ENCODE measurements around the gene DMAC2L. TPM values are rescaled to one million over a fixed set of nuclear protein-coding genes. Genes with fewer than 3 reads are reported as not detected.

Gene DMAC2L
- total RNA-seq, 3 donors from 2014 or later, result 10.8 to 20.0 (median 17.1) TPM

- no peak overlapping the region for H3K4me3 Mint-ChIP-seq
- H3K4me1 Mint-ChIP-seq (ENCODE audit: low read depth), result peaks cover 29% of the 10 kb centered on the region
- ATAC-seq (no peak), DNase-seq (no peak)
- H3K27me3 Mint-ChIP-seq (ENCODE audit: low read depth), result no peaks in the 10 kb centered on the region
- peaks cover 8% of the 10 kb centered on the region for H3K36me3 Mint-ChIP-seq (ENCODE audit: insufficient read depth)
- no peaks in the 10 kb centered on the region for H3K9me3 Mint-ChIP-seq
Observed at GRCh38 chr14:50339178-50339804, 27.2 kb downstream of the DMAC2L start.

GRCh38 chr14:50340045-50340444 lies 27.9 kb downstream of the DMAC2L start:
- H3K4me1 Mint-ChIP-seq (ENCODE audit: low read depth), result peaks cover 36% of the 10 kb centered on the region
- H3K4me3 Mint-ChIP-seq, result no peak overlapping the region
- no peaks in the 10 kb centered on the region for H3K9me3 Mint-ChIP-seq
- no peak for DNase-seq
- peaks cover 12% of the 10 kb centered on the region for H3K36me3 Mint-ChIP-seq (ENCODE audit: insufficient read depth)
- ATAC-seq, result no peak
- H3K27me3 Mint-ChIP-seq (ENCODE audit: low read depth), result no peaks in the 10 kb centered on the region

GRCh38 chr14:50340963-50341362 lies 28.8 kb downstream of the DMAC2L start:
- peaks cover 15% of the 10 kb centered on the region for H3K36me3 Mint-ChIP-seq (ENCODE audit: insufficient read depth)

GRCh38 chr14:50342221-50343078 lies 30.3 kb downstream of the DMAC2L start:
- Mint-ChIP-seq H3K9me3 (no peaks in the 10 kb centered on the region), H3K4me1 (ENCODE audit: low read depth) (peaks cover 24% of the 10 kb centered on the region), H3K27me3 (ENCODE audit: low read depth) (no peaks in the 10 kb centered on the region), H3K4me3 (no peak overlapping the region), H3K36me3 (ENCODE audit: insufficient read depth) (peaks cover 16% of the 10 kb centered on the region)
- DNase-seq (peak; percentile 26), ATAC-seq (no peak)

More at GRCh38 chr14:50340963-50341362, 28.8 kb downstream of the DMAC2L start:
- Mint-ChIP-seq H3K4me3 (no peak overlapping the region), H3K27me3 (ENCODE audit: low read depth) (no peaks in the 10 kb centered on the region), H3K4me1 (ENCODE audit: low read depth) (peaks cover 31% of the 10 kb centered on the region), H3K9me3 (no peaks in the 10 kb centered on the region)
- no peak for DNase-seq
- no peak for ATAC-seq

GRCh38 chr14:50343434-50343833 lies 31.3 kb downstream of the DMAC2L start:
- no peaks in the 10 kb centered on the region for H3K27me3 Mint-ChIP-seq (ENCODE audit: low read depth)
- peaks cover 24% of the 10 kb centered on the region for H3K4me1 Mint-ChIP-seq (ENCODE audit: low read depth)
- ATAC-seq (no peak), DNase-seq (no peak)
- peaks cover 15% of the 10 kb centered on the region for H3K36me3 Mint-ChIP-seq (ENCODE audit: insufficient read depth)
- no peaks in the 10 kb centered on the region for H3K9me3 Mint-ChIP-seq
- H3K4me3 Mint-ChIP-seq, result no peak overlapping the region

- peak; percentile 50 for DNase-seq
- H3K4me3 Mint-ChIP-seq, result peak overlapping the region; percentile 9
- H3K9me3 Mint-ChIP-seq, result no peaks in the 10 kb centered on the region
- no peaks in the 10 kb centered on the region for H3K27me3 Mint-ChIP-seq (ENCODE audit: low read depth)
- peak; percentile 97 to 98 for ATAC-seq
- H3K4me1 Mint-ChIP-seq (ENCODE audit: low read depth), result peaks cover 24% of the 10 kb centered on the region
- H3K36me3 Mint-ChIP-seq (ENCODE audit: insufficient read depth), result peaks cover 14% of the 10 kb centered on the region
Observed at GRCh38 chr14:50344116-50344775, 32.1 kb downstream of the DMAC2L start.

GRCh38 chr14:50344876-50345563 lies 32.9 kb downstream of the DMAC2L start:
- H3K27me3 Mint-ChIP-seq (ENCODE audit: low read depth), result no peaks in the 10 kb centered on the region
- DNase-seq, result no peak
- H3K36me3 Mint-ChIP-seq (ENCODE audit: insufficient read depth), result peaks cover 14% of the 10 kb centered on the region
- H3K9me3 Mint-ChIP-seq, result no peaks in the 10 kb centered on the region
- H3K4me3 Mint-ChIP-seq, result no peak overlapping the region
- peaks cover 24% of the 10 kb centered on the region for H3K4me1 Mint-ChIP-seq (ENCODE audit: low read depth)
- ATAC-seq, result no peak

GRCh38 chr14:50345846-50346422 lies 33.8 kb downstream of the DMAC2L start:
- Mint-ChIP-seq H3K4me1 (ENCODE audit: low read depth) (peaks cover 24% of the 10 kb centered on the region), H3K36me3 (ENCODE audit: insufficient read depth) (peaks cover 14% of the 10 kb centered on the region), H3K27me3 (ENCODE audit: low read depth) (no peaks in the 10 kb centered on the region), H3K9me3 (no peaks in the 10 kb centered on the region), H3K4me3 (no peak overlapping the region)
- DNase-seq (no peak), ATAC-seq (no peak)

- peaks cover 17% of the 10 kb centered on the region for H3K36me3 Mint-ChIP-seq (ENCODE audit: insufficient read depth)
- DNase-seq (no peak), ATAC-seq (no peak)
- H3K4me1 Mint-ChIP-seq (ENCODE audit: low read depth), result peaks cover 24% of the 10 kb centered on the region
- no peaks in the 10 kb centered on the region for H3K9me3 Mint-ChIP-seq
- H3K4me3 Mint-ChIP-seq, result no peak overlapping the region
- H3K27me3 Mint-ChIP-seq (ENCODE audit: low read depth), result no peaks in the 10 kb centered on the region
Observed at GRCh38 chr14:50347521-50347920, 35.4 kb downstream of the DMAC2L start.

GRCh38 chr14:50348933-50349332 lies 36.8 kb downstream of the DMAC2L start:
- Mint-ChIP-seq H3K4me3 (no peak overlapping the region), H3K36me3 (ENCODE audit: insufficient read depth) (peaks cover 17% of the 10 kb centered on the region), H3K27me3 (ENCODE audit: low read depth) (no peaks in the 10 kb centered on the region), H3K4me1 (ENCODE audit: low read depth) (peaks cover 11% of the 10 kb centered on the region), H3K9me3 (no peaks in the 10 kb centered on the region)
- DNase-seq (no peak), ATAC-seq (no peak)

- Mint-ChIP-seq H3K36me3 (ENCODE audit: insufficient read depth) (peaks cover 15% of the 10 kb centered on the region), H3K4me1 (ENCODE audit: low read depth) (no peaks in the 10 kb centered on the region), H3K9me3 (no peaks in the 10 kb centered on the region), H3K4me3 (no peak overlapping the region), H3K27me3 (ENCODE audit: low read depth) (no peaks in the 10 kb centered on the region)
- ATAC-seq (no peak), DNase-seq (no peak)
Observed at GRCh38 chr14:50350975-50351374, 38.9 kb downstream of the DMAC2L start.

GRCh38 chr14:50352584-50352983 lies 40.5 kb downstream of the DMAC2L start:
- no peak for ATAC-seq
- H3K36me3 Mint-ChIP-seq (ENCODE audit: insufficient read depth), result peaks cover 28% of the 10 kb centered on the region

GRCh38 chr14:50353126-50353525 lies 41.0 kb downstream of the DMAC2L start:
- Mint-ChIP-seq H3K36me3 (ENCODE audit: insufficient read depth) (peaks cover 32% of the 10 kb centered on the region), H3K4me1 (ENCODE audit: low read depth) (no peaks in the 10 kb centered on the region), H3K9me3 (no peaks in the 10 kb centered on the region), H3K27me3 (ENCODE audit: low read depth) (no peaks in the 10 kb centered on the region), H3K4me3 (no peak overlapping the region)
- DNase-seq (no peak), ATAC-seq (no peak)

More at GRCh38 chr14:50352584-50352983, 40.5 kb downstream of the DMAC2L start:
- H3K27me3 Mint-ChIP-seq (ENCODE audit: low read depth), result no peaks in the 10 kb centered on the region
- DNase-seq, result no peak
- H3K4me1 Mint-ChIP-seq (ENCODE audit: low read depth), result no peaks in the 10 kb centered on the region
- no peak overlapping the region for H3K4me3 Mint-ChIP-seq
- no peaks in the 10 kb centered on the region for H3K9me3 Mint-ChIP-seq

- ATAC-seq (no peak), DNase-seq (no peak)
Observed at GRCh38 chr14:50354527-50354926, 42.4 kb downstream of the DMAC2L start.

More at GRCh38 chr14:50354527-50354926, 42.4 kb downstream of the DMAC2L start:
- H3K27me3 Mint-ChIP-seq (ENCODE audit: low read depth), result no peaks in the 10 kb centered on the region
- no peak overlapping the region for H3K4me3 Mint-ChIP-seq
- H3K4me1 Mint-ChIP-seq (ENCODE audit: low read depth), result no peaks in the 10 kb centered on the region
- H3K36me3 Mint-ChIP-seq (ENCODE audit: insufficient read depth), result peaks cover 37% of the 10 kb centered on the region
- H3K9me3 Mint-ChIP-seq, result no peaks in the 10 kb centered on the region
